IPS-15b (cell line): ENCODE data around the gene CCDC34.

ENCODE experiments used
- H3K27me3 ChIP-seq: one replicate; pipeline ENCODE4 v1.6.1; 2013; ENCODE audit warnings: low read length; ENCODE audit not compliant: control insufficient read depth, insufficient read depth
- H3K36me3 ChIP-seq: one replicate; pipeline ENCODE4 v1.6.1; 2013; ENCODE audit warnings: low read length; ENCODE audit not compliant: control insufficient read depth, insufficient read depth
- H3K4me1 ChIP-seq: one replicate; pipeline ENCODE4 v1.6.1; 2013; ENCODE audit warnings: mild to moderate bottlenecking, low read length; ENCODE audit not compliant: control insufficient read depth, insufficient read depth
- H3K4me3 ChIP-seq: one replicate; pipeline ENCODE4 v1.5.1; 2013; ENCODE audit warnings: low read depth, low read length
- H3K9ac ChIP-seq: one replicate; pipeline ENCODE4 v1.6.1; 2013; ENCODE audit warnings: low read depth, mild to moderate bottlenecking, low read length
- H3K9me3 ChIP-seq: one replicate; pipeline ENCODE4 v1.6.1; 2013; ENCODE audit warnings: mild to moderate bottlenecking, low read length; ENCODE audit not compliant: control insufficient read depth, insufficient read depth

CCDC34 gene

DNA sequence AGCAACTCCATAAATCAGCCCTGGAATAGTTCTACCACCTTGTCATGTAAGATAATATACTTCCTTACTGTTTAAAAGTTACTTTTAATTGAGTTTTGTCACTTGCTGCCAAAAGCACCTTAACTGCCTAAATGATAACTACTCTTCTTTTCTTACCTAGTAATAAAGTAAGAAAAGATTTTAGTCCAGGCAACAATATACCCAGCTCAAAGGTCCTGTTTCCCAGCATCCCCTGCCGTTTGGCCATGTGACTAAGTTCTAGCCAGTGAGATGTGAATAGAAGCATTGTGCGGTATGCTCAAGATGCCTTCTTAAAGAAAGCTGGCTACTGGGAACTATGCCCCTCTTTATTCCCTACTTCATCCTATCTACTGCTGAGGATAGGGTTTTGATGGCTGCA, 39.4 kb upstream of the CCDC34 start:
- no peak overlapping the region for H3K4me3 ChIP-seq
- H3K4me1 ChIP-seq: peaks cover 10% of the 10 kb centered on the region

DNA sequence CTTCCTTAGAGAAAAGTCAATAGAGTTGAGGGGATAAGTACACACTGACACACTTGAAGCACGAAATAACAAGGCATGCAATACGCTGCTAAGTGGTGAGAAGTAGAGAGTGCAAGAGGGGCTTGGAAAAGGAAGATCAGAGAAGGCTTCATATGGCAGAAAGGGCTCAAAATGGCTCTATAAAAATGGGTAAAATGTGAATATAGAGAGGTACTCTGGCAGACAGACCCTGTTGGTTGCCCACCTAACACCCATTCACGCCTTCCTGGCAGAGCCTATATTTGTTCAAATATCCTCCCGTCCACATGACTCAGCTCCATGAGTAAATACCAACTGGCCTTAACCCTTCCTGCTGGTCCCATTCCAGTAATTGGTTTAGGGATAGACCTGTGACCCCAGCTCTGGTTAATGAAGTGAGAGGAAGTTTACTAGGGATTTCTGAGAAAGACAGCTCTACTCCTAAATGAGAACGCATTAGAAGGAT, 38.9 kb upstream of the CCDC34 start:
- Histone ChIP-seq H3K4me1 (peaks cover 10% of the 10 kb centered on the region), H3K4me3 (no peak overlapping the region), H3K9ac (no peak overlapping the region), H3K27me3 (no peaks in the 10 kb centered on the region), H3K9me3 (no peaks in the 10 kb centered on the region), H3K36me3 (no peaks in the 10 kb centered on the region)

More for the DNA sequence above, 39.4 kb upstream of the CCDC34 start:
- Histone ChIP-seq H3K9ac (no peak overlapping the region), H3K27me3 (no peaks in the 10 kb centered on the region), H3K36me3 (no peaks in the 10 kb centered on the region), H3K9me3 (no peaks in the 10 kb centered on the region)

DNA sequence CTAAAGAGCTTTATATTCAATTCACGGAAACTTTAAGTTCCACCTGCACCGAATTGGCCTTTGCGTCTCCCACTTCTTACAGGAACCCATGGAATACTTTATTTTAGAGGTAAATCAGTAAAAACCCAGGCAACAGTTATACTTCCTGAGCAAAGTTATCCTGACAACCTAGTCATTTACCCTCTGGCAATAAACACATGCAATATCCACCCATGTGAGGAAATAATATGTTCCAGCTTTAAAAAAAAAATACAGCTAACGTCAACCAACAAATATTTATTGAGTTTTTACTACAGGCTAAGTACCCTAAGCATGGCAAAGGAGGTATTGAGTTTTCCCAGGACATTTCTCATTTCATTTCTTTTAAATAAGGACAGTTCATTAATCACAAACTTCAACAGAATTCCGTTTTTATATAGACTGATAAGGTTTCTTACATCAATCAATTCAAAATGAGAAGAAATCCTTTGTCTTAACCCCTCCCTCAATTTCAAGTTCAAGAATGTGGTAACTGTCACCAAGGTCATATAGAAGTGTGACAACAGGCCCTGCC, 38.3 kb upstream of the CCDC34 start:
- Histone ChIP-seq H3K27me3 (no peaks in the 10 kb centered on the region), H3K4me1 (peaks cover 14% of the 10 kb centered on the region), H3K36me3 (no peaks in the 10 kb centered on the region), H3K9me3 (no peaks in the 10 kb centered on the region), H3K4me3 (no peak overlapping the region), H3K9ac (no peak overlapping the region)

- H3K27me3 ChIP-seq: no peaks in the 10 kb centered on the region
- no peak overlapping the region for H3K4me3 ChIP-seq
- peaks cover 29% of the 10 kb centered on the region for H3K4me1 ChIP-seq
- H3K36me3 ChIP-seq: no peaks in the 10 kb centered on the region
- H3K9ac ChIP-seq: no peak overlapping the region
- no peaks in the 10 kb centered on the region for H3K9me3 ChIP-seq
These were observed 35.4 kb upstream of the CCDC34 start for GRCh38 chr11:27398400-27398770.

DNA sequence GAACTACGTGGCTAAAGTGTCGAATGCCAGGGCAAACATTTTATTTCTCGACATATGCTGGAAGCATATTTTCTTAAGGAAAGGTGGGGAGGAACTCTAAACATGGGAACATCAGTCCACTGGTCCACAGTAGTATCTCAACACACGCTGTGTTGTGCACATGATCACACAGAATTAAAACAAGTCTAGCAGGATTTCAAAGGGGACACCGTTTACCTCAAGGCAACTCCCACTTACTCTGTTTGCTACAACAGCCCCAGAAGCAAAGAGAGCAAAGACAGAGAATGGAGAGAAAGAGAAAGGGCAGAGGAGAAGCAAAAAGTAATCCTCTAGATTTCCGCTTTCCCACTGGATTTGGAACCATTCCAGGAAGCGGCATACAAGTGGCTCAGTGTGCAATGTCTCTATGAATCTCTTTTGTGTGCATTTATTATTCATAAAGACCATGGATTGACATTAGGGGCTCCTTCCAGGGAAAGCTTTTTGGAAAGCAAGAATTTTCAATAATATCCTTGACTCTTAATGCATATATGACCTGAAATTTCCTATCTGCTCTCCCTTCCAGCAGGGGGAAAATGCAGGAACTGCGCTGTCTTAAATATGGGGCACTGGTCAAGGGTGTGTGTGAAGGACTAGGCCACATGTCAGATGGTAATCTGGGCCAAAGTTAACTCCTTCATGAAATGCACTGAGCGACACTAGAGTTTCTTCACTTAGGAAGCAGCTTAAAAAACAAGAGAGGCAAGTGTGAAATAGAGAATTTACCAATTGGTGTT, 34.8 kb upstream of the CCDC34 start:
- H3K9ac ChIP-seq: no peak overlapping the region
- no peaks in the 10 kb centered on the region for H3K27me3 ChIP-seq
- no peak overlapping the region for H3K4me3 ChIP-seq
- H3K36me3 ChIP-seq: no peaks in the 10 kb centered on the region
- H3K4me1 ChIP-seq: peaks cover 33% of the 10 kb centered on the region
- H3K9me3 ChIP-seq: no peaks in the 10 kb centered on the region

DNA sequence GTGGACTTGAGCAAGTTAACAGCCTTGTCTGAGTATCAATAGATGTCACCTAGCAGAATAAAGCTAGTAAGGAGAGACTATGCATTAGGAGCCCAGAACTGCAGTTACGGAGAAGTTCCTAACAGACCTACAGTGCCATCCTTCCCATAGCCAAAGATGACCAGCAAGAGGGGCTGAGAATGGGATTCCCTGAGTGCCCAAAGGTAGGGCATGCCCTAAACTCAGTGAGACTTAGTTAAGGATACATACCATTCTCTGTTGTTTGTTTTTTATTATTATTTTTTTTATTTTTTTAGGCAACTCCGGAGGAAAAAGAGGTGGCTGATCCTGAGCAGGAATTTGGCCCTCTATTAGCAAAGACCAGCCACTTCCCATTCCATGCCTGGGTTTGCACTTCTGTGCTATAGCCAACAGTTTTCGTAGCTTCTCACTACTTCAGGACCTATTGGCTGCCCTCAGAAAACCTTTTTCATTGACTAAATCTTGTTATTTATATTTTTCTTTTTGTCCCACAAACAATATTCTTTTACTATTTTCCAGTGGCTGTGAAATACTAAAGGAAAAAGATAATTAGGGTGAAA, 33.3 kb upstream of the CCDC34 start:
- Histone ChIP-seq H3K9me3 (no peaks in the 10 kb centered on the region), H3K9ac (no peak overlapping the region), H3K4me3 (no peak overlapping the region), H3K36me3 (no peaks in the 10 kb centered on the region), H3K27me3 (no peaks in the 10 kb centered on the region), H3K4me1 (peaks cover 45% of the 10 kb centered on the region)

DNA sequence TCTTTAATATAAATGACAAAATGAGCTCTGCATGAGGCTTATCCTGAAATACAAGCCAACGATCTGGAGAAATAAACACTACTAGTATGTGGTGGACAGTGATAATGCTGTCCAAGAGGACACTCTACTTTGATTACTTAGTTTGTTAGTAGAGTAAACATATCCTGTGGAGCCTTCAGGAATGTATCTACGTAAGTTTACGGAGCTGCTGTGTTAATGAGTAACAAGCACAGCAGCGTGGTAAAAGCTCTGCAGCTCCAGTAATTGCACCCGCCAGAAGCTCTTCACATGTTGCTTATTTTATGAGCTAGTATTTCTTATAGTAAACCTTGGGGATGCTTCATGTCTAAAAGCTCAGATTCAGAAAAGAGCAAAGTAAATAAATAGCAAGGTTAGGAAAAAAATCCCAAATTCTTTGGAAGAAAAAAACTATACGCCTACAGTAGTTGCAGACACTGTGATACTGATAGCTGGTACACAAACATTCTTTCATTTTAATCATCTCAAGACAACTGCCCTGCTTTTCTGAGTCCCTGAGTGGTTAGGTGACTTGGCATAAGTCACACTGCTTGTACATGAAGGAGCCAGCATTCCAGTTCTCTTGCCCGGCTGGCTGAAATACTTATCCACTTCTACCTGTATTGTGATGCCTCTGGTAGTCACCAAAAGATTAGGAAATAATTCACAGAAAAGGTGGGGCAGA, 32.7 kb upstream of the CCDC34 start:
- Histone ChIP-seq H3K4me1 (peaks cover 48% of the 10 kb centered on the region), H3K36me3 (no peaks in the 10 kb centered on the region), H3K4me3 (no peak overlapping the region), H3K9me3 (no peaks in the 10 kb centered on the region), H3K27me3 (no peaks in the 10 kb centered on the region), H3K9ac (no peak overlapping the region)

DNA sequence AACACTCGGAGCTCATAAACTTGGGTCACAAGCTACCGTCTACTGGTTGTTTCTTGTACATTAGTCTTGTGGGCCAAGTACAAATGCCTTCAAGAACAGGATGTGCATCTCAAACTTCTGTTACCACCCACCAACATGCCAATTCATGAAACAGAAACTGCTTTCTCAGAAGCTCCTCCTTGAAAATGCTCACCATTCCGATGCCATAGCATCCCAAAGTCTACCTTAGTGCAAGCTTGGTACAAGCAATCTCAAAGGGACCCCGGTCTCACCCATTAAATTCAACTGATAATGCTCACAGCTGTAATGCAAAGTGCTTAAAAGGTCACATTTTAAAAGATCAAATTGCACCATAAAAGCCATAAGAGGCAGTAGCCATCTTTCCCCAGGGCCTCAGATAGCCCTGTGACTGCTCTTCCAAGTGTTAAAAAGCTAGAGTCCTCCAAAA, 31.8 kb upstream of the CCDC34 start:
- peaks cover 56% of the 10 kb centered on the region for H3K4me1 ChIP-seq
- H3K9me3 ChIP-seq: no peaks in the 10 kb centered on the region
- no peaks in the 10 kb centered on the region for H3K36me3 ChIP-seq
- no peaks in the 10 kb centered on the region for H3K27me3 ChIP-seq
- no peak overlapping the region for H3K9ac ChIP-seq
- H3K4me3 ChIP-seq: no peak overlapping the region

GRCh38 chr11:27392278-27393114, 29.5 kb upstream of the CCDC34 start:
- Histone ChIP-seq H3K36me3 (no peaks in the 10 kb centered on the region), H3K4me3 (no peak overlapping the region), H3K27me3 (no peaks in the 10 kb centered on the region), H3K4me1 (peaks cover 67% of the 10 kb centered on the region), H3K9ac (no peak overlapping the region), H3K9me3 (no peaks in the 10 kb centered on the region)

- no peaks in the 10 kb centered on the region for H3K36me3 ChIP-seq
- H3K9ac ChIP-seq: no peak overlapping the region
- H3K4me1 ChIP-seq: peaks cover 64% of the 10 kb centered on the region
- H3K27me3 ChIP-seq: no peaks in the 10 kb centered on the region
- no peak overlapping the region for H3K4me3 ChIP-seq
- H3K9me3 ChIP-seq: no peaks in the 10 kb centered on the region
These were observed 28.5 kb upstream of the CCDC34 start for GRCh38 chr11:27391331-27392015.
